Breast epithelium (tissue), 3 donors: ENCODE data around the gene AHNAK.

ENCODE experiments used
- POLR2A ChIP-seq: fragments of 450-650 bp; IDR thresholded peaks from one replicate; pipeline ENCODE4 v1.6.1; 2016; ENCODE audit warnings: antibody characterized with exemption, mild to moderate bottlenecking, moderate library complexity
- POLR2AphosphoS5 ChIP-seq, 3 donors: sonication (generic); formaldehyde crosslinking; IDR thresholded peaks; one replicate each; pipeline ENCODE4 v1.6.1; 2017; ENCODE audit warnings: antibody characterized with exemption in 3 of 3
- TF ChIP-seq, protein P1 (sequence below), 3 donors: fragments of 450-650 bp; IDR thresholded peaks; one replicate each; pipeline ENCODE4 v1.5.1; 2016 to 2017; ENCODE audit warnings: antibody characterized with exemption in 3 of 3, mild to moderate bottlenecking in 3 of 3, moderate library complexity in 3 of 3

DNA sequence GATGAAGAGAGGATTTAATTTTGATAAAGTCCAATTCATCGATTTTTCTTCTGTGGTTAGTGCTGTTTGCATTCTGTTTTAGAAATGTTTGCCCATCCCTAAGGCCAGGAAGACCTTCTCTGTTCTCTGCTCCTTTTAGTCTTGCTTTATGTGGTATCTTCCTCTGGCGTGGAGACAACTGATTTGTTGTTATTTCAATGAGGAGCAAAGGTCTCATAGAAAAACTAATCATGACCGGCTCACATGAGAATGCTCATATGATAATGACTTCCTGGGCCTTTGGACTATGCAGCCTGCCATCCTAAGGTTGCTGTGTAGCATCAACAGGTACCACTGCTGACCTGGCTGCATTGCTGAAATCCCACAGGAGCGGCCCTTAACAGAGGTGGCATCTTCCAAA is 108.0 kb downstream of the AHNAK start:
- no peak for TF ChIP-seq POLR2A
- TF ChIP-seq, protein P1, sequence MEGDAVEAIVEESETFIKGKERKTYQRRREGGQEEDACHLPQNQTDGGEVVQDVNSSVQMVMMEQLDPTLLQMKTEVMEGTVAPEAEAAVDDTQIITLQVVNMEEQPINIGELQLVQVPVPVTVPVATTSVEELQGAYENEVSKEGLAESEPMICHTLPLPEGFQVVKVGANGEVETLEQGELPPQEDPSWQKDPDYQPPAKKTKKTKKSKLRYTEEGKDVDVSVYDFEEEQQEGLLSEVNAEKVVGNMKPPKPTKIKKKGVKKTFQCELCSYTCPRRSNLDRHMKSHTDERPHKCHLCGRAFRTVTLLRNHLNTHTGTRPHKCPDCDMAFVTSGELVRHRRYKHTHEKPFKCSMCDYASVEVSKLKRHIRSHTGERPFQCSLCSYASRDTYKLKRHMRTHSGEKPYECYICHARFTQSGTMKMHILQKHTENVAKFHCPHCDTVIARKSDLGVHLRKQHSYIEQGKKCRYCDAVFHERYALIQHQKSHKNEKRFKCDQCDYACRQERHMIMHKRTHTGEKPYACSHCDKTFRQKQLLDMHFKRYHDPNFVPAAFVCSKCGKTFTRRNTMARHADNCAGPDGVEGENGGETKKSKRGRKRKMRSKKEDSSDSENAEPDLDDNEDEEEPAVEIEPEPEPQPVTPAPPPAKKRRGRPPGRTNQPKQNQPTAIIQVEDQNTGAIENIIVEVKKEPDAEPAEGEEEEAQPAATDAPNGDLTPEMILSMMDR (IDR thresholded peaks at IDR 0.05), result no peak
- no peak for TF ChIP-seq POLR2AphosphoS5 (IDR thresholded peaks at IDR 0.05)
